Activated T-helper 2 cell treated with anti-CD3 and anti-CD28 coated beads, Interferon-gamma antibody, Interleukin-2, Interleukin-4, amounts not matched to agents 10 μg/mL and 5 μg/mL and 100 μg/mL, durations not matched to agents 14 hours and 24 hours and 36 hours (primary cell): Measurements from ENCODE around the gene CLGN. TPM values are rescaled to one million over a fixed set of nuclear protein-coding genes. Genes with fewer than 3 reads are reported as not detected.

ENCODE experiments used
- DNase-seq: peaks from one replicate; pipeline ENCODE4 v3.0.0; 2021; ENCODE audit warnings: low spot score
- H3K27ac Mint-ChIP-seq: one replicate; pipeline ENCODE4 v1.8.0; 2021; ENCODE audit warnings: mixed read lengths
- H3K27me3 Mint-ChIP-seq: one replicate; pipeline ENCODE4 v1.8.0; 2021; ENCODE audit warnings: low read depth, mixed read lengths
- H3K36me3 Mint-ChIP-seq: one replicate; pipeline ENCODE4 v1.8.0; 2021; ENCODE audit warnings: low read depth, mixed read lengths
- H3K4me1 Mint-ChIP-seq: one replicate; pipeline ENCODE4 v1.8.0; 2021; ENCODE audit warnings: low read depth, mixed read lengths
- H3K4me3 Mint-ChIP-seq: one replicate; pipeline ENCODE4 v1.8.0; 2021; ENCODE audit warnings: low read depth, mild to moderate bottlenecking, moderate library complexity, mixed read lengths
- H3K9me3 Mint-ChIP-seq: one replicate; pipeline ENCODE4 v1.8.0; 2021; ENCODE audit warnings: mixed read lengths
- intact Hi-C: fragments of 100-400 bp; cut with micrococcal nuclease; formaldehyde crosslinking; loops from one replicate; pipeline ENCODE4 v1.15.1; 2023
- total RNA-seq: library from RNA; stranded (reverse); gene quantifications from 2 replicates; pipeline ENCODE4 v1.2.3, GENCODE V29; 2022

CLGN gene
- total RNA-seq, 1 donor from 2014 or later, result 0.30 TPM

GRCh38 chr4:140346136-140346535, 81.3 kb downstream of the CLGN start:
- Mint-ChIP-seq H3K27ac (no peak overlapping the region), H3K4me1 (peaks cover 2% of the 10 kb centered on the region), H3K27me3 (peaks cover 31% of the 10 kb centered on the region), H3K9me3 (no peaks in the 10 kb centered on the region), H3K4me3 (no peak overlapping the region), H3K36me3 (no peaks in the 10 kb centered on the region)
- no peak for DNase-seq
- intact Hi-C loops, result no loop called here

- Mint-ChIP-seq H3K36me3 (no peaks in the 10 kb centered on the region), H3K9me3 (no peaks in the 10 kb centered on the region), H3K4me1 (peaks cover 2% of the 10 kb centered on the region), H3K27me3 (peaks cover 25% of the 10 kb centered on the region), H3K27ac (no peak overlapping the region), H3K4me3 (no peak overlapping the region)
- intact Hi-C loops, result no loop called here
- no peak for DNase-seq
These were observed 82.8 kb downstream of the CLGN start for GRCh38 chr4:140344621-140345020.

GRCh38 chr4:140344101-140344500, 83.3 kb downstream of the CLGN start:
- H3K4me1 Mint-ChIP-seq, result peaks cover 2% of the 10 kb centered on the region
- DNase-seq, result no peak
- H3K36me3 Mint-ChIP-seq, result no peaks in the 10 kb centered on the region
- peaks cover 23% of the 10 kb centered on the region for H3K27me3 Mint-ChIP-seq
- no peak overlapping the region for H3K27ac Mint-ChIP-seq
- no peak overlapping the region for H3K4me3 Mint-ChIP-seq
- intact Hi-C loops, result no loop called here
- H3K9me3 Mint-ChIP-seq, result no peaks in the 10 kb centered on the region

- H3K27ac Mint-ChIP-seq, result no peak overlapping the region
- H3K36me3 Mint-ChIP-seq, result no peaks in the 10 kb centered on the region
- no peak for DNase-seq
- peaks cover 20% of the 10 kb centered on the region for H3K27me3 Mint-ChIP-seq
- intact Hi-C loops, result no loop called here
- no peak overlapping the region for H3K4me3 Mint-ChIP-seq
- H3K4me1 Mint-ChIP-seq, result peaks cover 2% of the 10 kb centered on the region
- H3K9me3 Mint-ChIP-seq, result no peaks in the 10 kb centered on the region
These were observed 84.1 kb downstream of the CLGN start for GRCh38 chr4:140343303-140343702.

GRCh38 chr4:140342620-140343019, 84.8 kb downstream of the CLGN start:
- intact Hi-C loops, result no loop called here
- no peak for DNase-seq

More at GRCh38 chr4:140342620-140343019, 84.8 kb downstream of the CLGN start:
- no peaks in the 10 kb centered on the region for H3K36me3 Mint-ChIP-seq
- H3K4me1 Mint-ChIP-seq, result peaks cover 2% of the 10 kb centered on the region
- H3K4me3 Mint-ChIP-seq, result no peak overlapping the region
- no peak overlapping the region for H3K27ac Mint-ChIP-seq
- H3K27me3 Mint-ChIP-seq, result peaks cover 20% of the 10 kb centered on the region
- H3K9me3 Mint-ChIP-seq, result no peaks in the 10 kb centered on the region

Other genes starting within 250 kb of the CLGN start
- 36.7 and 38.0 TPM in 2 replicates for gene SCOC, start 54.0 kb downstream of the CLGN start, total RNA-seq
- not detected in 2 replicates for gene MGAT4D, start 70.6 kb upstream of the CLGN start, total RNA-seq
- 15.3 and 16.0 TPM in 2 replicates for gene ELMOD2, start 96.5 kb upstream of the CLGN start, total RNA-seq
- gene UCP1, start 141.3 kb upstream of the CLGN start, total RNA-seq, result not detected in 2 replicates